ENCODE results near the gene RXRA.

- no peak for TF ChIP-seq POLR2AphosphoS5 (IDR thresholded peaks at IDR 0.05; ENCODE audit: insufficient read depth in 1 of 2, low read depth in 1 of 2)
- TF ChIP-seq CTCF (IDR thresholded peaks at IDR 0.05), result no peak
- no peak for TF ChIP-seq POLR2A (IDR thresholded peaks at IDR 0.05)
These were observed 40.8 kb downstream of the RXRA start for GRCh38 chr9:134367061-134367460.

All from vagina (tissue), 2 donors.